HUES64 (cell line): ENCODE data around the gene GPRIN3.

Experiments
- H3K27ac ChIP-seq: 2 replicates; pipeline ENCODE4 v1.7.0; 2013; ENCODE audit warnings: low read depth, low read length, inconsistent platforms
- H3K27me3 ChIP-seq: 2 replicates; pipeline ENCODE4 v1.6.1; 2013; ENCODE audit warnings: mild to moderate bottlenecking, low read length; ENCODE audit not compliant: insufficient read depth
- H3K36me3 ChIP-seq: 2 replicates; pipeline ENCODE4 v1.6.1; 2013; ENCODE audit warnings: mild to moderate bottlenecking, low read length; ENCODE audit not compliant: insufficient read depth
- H3K4me1 ChIP-seq: 2 replicates; pipeline ENCODE4 v1.6.1; 2013; ENCODE audit warnings: mild to moderate bottlenecking, low read length, moderate library complexity; ENCODE audit not compliant: insufficient read depth
- H3K4me3 ChIP-seq: 2 replicates; pipeline ENCODE4 v1.5.1; 2013; ENCODE audit warnings: mild to moderate bottlenecking, low read length, moderate library complexity
- H3K9ac ChIP-seq: 2 replicates; pipeline ENCODE4 v1.6.1; 2013; ENCODE audit warnings: mild to moderate bottlenecking, low read depth, low read length
- H3K9me3 ChIP-seq: 2 replicates; pipeline ENCODE4 v1.6.1; 2013; ENCODE audit warnings: low read depth, low read length; ENCODE audit not compliant: insufficient read depth
- WGBS: fragments of 150-250, 120-280 bp; methylation state at CpG from one replicate; pipeline ENCODE4 v1.1.7; 2013; ENCODE audit warnings: missing lambda C conversion rate; 5-methylcytosine and 5-hydroxymethylcytosine counted together

GPRIN3 gene

DNA sequence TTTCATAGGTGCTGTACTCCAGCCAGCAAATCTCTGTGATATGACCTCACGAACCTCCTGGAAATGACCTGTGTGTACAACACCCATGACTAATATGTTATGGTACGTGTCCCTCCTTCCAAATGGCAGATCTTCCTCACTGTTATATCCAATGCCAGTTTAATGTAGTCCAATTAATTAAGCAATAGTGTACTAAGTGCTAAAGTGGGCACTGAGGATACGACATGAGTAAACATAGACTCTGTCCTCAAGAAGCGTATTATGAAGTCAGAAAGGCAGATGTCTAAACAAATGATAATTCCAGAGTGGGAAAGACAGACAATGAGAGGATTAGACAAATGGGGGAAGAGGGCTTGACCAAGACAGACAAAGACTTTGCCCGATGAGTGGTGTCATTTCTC, 33.9 kb downstream of the GPRIN3 start:
- no peaks in the 10 kb centered on the region for H3K4me1 ChIP-seq
- no peak overlapping the region for H3K9ac ChIP-seq
- no peaks in the 10 kb centered on the region for H3K27me3 ChIP-seq
- no peak overlapping the region for H3K4me3 ChIP-seq
- H3K27ac ChIP-seq = no peak overlapping the region
- H3K36me3 ChIP-seq = no peaks in the 10 kb centered on the region
- H3K9me3 ChIP-seq = no peaks in the 10 kb centered on the region
- 93% methylated on average over 5 of the region's 5 CpGs for WGBS

DNA sequence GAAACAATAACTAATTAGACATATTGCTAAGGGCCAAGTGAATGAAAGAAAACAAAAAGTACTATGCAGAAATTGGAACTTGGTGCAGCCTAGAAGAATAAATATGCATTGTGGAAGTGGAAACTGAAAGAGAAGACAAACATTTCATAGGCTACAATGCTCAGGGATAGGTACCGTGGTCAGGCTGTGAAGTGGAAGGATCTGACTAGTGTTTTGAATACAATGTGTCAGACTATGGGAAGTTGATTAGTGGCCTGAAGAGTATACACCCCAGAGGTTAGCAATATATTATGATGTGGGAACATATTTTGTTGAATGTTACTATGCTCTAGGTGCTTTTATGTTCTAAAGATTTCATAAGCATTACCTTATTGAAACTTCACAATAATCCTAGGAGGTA, 36.8 kb downstream of the GPRIN3 start:
- Histone ChIP-seq H3K36me3 (no peaks in the 10 kb centered on the region), H3K27ac (no peak overlapping the region), H3K9ac (no peak overlapping the region), H3K4me1 (no peaks in the 10 kb centered on the region), H3K27me3 (no peaks in the 10 kb centered on the region), H3K4me3 (no peak overlapping the region), H3K9me3 (no peaks in the 10 kb centered on the region)
- 91% methylated on average over 1 of the region's 1 CpG for WGBS

DNA sequence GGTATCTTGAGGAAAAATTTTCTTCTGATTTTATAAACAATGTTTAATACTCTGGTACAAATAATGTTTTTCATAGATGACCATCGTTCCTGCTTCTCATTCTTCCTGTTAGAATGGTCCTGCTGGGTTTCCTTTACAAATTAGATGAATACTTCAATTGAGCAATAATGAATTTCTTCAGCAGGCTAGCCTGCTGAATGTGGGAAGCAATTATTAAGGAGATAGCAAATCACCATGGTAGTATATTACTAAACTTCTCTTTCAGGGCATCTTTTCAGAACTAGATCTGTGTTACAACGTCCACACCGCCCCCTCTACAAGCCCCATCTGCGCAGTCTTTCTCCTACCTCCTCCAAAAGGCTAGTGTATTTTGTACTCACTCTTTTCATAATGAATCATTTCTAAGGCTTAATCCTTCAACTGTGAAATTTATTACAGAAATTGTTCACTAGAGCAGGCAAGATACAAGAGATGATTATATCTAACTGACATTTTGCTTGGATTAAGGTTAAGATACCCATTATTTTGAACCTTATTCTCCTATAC, 38.4 kb downstream of the GPRIN3 start:
- Histone ChIP-seq H3K9me3 (no peaks in the 10 kb centered on the region), H3K36me3 (no peaks in the 10 kb centered on the region), H3K4me3 (no peak overlapping the region), H3K4me1 (no peaks in the 10 kb centered on the region), H3K9ac (no peak overlapping the region), H3K27me3 (no peaks in the 10 kb centered on the region), H3K27ac (no peak overlapping the region)
- WGBS = 93% methylated on average over 3 of the region's 4 CpGs

DNA sequence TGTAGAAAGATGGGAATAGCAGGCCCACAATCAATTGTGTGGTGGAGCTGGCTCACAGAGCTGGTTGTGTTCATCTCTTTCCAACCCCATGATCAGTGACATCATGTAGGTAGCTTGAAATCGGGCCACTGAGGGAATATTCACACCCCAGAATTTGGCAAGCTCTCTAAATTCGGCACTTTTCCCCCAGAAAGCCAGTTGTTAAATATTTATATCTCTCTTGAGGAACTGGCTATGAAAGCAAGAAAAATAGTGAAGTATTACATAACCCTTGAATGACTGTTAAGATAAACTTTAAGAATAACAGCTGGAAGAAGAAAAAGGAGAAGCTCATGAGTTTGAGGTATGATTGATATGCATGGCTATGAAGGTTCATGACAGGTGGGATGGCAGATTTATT, 38.9 kb downstream of the GPRIN3 start:
- H3K4me1 ChIP-seq = no peaks in the 10 kb centered on the region
- H3K9me3 ChIP-seq = no peaks in the 10 kb centered on the region
- H3K9ac ChIP-seq = no peak overlapping the region
- no peaks in the 10 kb centered on the region for H3K27me3 ChIP-seq
- WGBS = 100% methylated on average over 1 of the region's 2 CpGs
- H3K27ac ChIP-seq = no peak overlapping the region
- no peaks in the 10 kb centered on the region for H3K36me3 ChIP-seq
- no peak overlapping the region for H3K4me3 ChIP-seq

DNA sequence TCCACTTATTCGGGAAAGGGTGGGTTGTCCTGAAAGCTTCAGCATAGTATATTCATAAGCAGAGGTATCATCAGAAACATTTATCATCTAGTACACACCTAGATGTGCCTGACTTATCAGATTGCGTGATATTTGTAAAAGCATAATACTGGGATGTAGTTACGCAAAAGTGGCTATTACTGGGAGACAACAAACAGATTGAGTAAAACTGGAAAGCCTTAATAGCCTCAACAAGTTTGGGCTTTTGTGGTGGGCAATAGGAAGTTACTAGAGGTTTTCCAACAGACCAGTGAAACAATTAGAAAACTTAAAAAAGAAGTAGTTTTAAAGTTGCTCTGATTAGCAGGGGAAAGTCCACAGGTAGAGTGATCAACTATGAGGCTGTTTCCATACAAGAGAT, 39.8 kb downstream of the GPRIN3 start:
- WGBS = 97% methylated on average over 3 of the region's 3 CpGs
- Histone ChIP-seq H3K4me1 (no peaks in the 10 kb centered on the region), H3K27me3 (no peaks in the 10 kb centered on the region), H3K27ac (no peak overlapping the region), H3K36me3 (no peaks in the 10 kb centered on the region), H3K9me3 (no peaks in the 10 kb centered on the region), H3K4me3 (no peak overlapping the region), H3K9ac (no peak overlapping the region)

DNA sequence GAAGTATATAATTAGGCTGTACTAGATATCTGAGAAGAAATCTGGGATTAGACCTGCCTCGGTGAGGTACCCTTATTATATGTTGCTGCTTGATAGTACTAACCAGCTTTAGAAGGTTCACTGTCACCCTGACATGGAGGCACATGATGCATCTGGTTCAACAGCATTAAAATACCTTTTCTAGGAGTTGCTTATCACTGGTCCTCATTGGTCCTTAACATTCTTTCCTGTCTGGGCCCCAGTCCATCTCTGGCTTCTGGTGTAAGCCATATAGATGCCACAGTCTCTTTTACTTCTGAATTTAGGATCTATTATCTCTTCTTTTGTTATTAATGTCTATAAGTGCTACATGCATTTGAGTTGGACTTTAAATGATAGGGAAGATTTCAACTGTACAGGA, 40.2 kb downstream of the GPRIN3 start:
- no peaks in the 10 kb centered on the region for H3K27me3 ChIP-seq
- H3K4me1 ChIP-seq = no peaks in the 10 kb centered on the region
- no peak overlapping the region for H3K27ac ChIP-seq
- H3K36me3 ChIP-seq = no peaks in the 10 kb centered on the region
- H3K4me3 ChIP-seq = no peak overlapping the region
- H3K9ac ChIP-seq = no peak overlapping the region
- H3K9me3 ChIP-seq = no peaks in the 10 kb centered on the region
- 96% methylated on average over 1 of the region's 1 CpG for WGBS

DNA sequence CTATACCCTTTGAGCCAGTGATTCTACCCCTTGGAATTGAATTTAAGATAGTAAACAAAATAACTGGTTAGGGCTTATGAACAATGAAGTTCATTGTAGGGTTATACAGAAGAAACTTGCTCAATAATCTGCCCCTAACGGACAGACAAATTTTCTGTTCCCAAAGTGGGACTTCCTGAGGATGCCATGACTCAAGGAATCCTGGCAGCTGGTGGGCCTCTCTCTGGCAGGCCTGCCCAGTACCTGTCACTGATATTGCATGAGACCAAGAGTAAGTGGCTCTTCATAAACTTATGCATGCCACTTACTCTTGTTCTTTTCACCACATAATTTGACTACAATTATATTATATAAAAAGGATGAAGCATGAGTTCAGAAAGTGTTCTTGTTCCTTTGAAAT, 41.5 kb downstream of the GPRIN3 start:
- Histone ChIP-seq H3K4me3 (no peak overlapping the region), H3K27me3 (no peaks in the 10 kb centered on the region), H3K36me3 (no peaks in the 10 kb centered on the region), H3K9ac (no peak overlapping the region), H3K4me1 (no peaks in the 10 kb centered on the region), H3K27ac (no peak overlapping the region), H3K9me3 (no peaks in the 10 kb centered on the region)
- WGBS = 93% methylated on average over 1 of the region's 1 CpG

DNA sequence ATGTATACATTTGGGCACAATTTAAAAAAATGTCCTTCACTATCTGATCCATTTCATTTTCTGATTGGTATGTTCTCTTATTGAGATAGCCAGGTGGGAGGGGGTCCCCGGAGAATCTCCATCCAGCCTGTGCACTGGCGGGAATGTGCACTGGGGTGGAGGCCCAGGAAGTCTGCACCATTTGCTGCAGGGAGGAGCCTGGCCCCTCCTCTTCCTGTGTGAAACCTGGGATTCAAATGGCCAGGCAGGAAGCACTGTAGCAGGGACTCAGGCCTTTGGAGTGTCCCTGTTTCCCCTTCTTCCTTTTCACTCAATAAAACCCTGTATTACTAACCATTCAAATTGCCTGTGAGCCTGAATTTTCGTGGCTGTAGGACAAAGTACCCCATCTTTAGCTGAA, 44.3 kb downstream of the GPRIN3 start:
- WGBS = 93% methylated on average over 3 of the region's 3 CpGs
- no peaks in the 10 kb centered on the region for H3K36me3 ChIP-seq
- H3K4me3 ChIP-seq = no peak overlapping the region
- no peak overlapping the region for H3K27ac ChIP-seq
- H3K9me3 ChIP-seq = no peaks in the 10 kb centered on the region
- no peak overlapping the region for H3K9ac ChIP-seq
- peaks cover 11% of the 10 kb centered on the region for H3K4me1 ChIP-seq
- no peaks in the 10 kb centered on the region for H3K27me3 ChIP-seq

DNA sequence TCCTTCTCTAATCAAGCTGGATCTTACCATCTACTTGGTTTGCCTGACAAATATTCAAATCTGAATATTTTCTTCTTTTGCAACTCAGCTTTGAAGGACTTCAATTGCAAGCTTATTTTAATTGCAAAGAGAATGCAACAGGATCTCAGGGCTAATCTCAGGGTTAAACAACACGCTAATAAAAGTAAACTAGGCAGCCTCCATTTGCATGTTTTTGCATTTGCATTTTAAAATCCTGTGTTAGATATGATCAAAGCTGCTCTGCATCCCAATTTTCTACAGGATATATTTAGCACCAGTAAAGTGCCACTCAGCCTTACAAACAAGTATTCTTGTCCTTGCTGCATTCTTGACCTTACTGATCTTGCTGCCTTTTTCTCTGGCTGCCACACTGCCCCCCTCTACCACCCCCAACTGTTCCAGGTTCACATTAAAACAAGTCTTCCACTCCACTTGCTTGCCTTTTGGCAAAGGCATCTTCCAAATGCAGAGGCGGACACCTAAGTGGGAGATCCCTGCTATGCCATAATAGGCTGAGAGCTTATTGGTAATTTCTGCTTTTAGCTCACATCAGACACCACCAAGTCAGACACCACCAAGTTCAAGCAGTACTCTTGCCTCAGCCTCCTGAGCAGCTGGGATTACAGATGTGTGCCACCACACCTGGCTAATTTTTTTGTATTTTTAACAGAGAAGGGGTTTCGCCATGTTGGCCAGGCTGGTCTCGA, 48.1 kb downstream of the GPRIN3 start:
- H3K27ac ChIP-seq = no peak overlapping the region
- H3K9ac ChIP-seq = no peak overlapping the region
- H3K27me3 ChIP-seq = no peaks in the 10 kb centered on the region
- no peaks in the 10 kb centered on the region for H3K36me3 ChIP-seq
- 77% methylated on average over 4 of the region's 4 CpGs for WGBS
- no peaks in the 10 kb centered on the region for H3K9me3 ChIP-seq
- H3K4me1 ChIP-seq = peaks cover 11% of the 10 kb centered on the region
- no peak overlapping the region for H3K4me3 ChIP-seq

DNA sequence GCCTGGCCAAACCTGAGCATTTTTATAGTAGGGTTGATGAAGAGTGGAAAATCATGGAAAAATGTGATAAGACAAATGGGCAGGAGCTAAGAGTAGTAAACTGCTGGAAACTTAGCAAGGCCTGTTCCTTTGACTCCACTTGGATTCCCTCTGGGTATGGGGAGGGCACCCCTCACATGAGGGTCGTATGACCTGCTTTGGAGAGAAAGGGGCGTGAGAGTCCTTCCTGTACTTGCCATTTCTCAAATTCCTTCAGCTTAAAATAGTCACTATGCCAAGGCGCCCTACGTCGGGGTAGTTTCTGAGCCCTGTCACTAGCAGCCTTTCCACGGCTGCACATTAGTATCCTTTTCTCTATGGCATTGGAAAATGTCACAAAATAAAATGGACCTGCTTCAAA, 49.1 kb downstream of the GPRIN3 start:
- H3K4me3 ChIP-seq = no peak overlapping the region
- no peaks in the 10 kb centered on the region for H3K9me3 ChIP-seq
- H3K36me3 ChIP-seq = no peaks in the 10 kb centered on the region
- H3K27ac ChIP-seq = no peak overlapping the region
- 92% methylated on average over 6 of the region's 6 CpGs for WGBS
- no peaks in the 10 kb centered on the region for H3K27me3 ChIP-seq
- H3K9ac ChIP-seq = no peak overlapping the region
- H3K4me1 ChIP-seq = peaks cover 11% of the 10 kb centered on the region

DNA sequence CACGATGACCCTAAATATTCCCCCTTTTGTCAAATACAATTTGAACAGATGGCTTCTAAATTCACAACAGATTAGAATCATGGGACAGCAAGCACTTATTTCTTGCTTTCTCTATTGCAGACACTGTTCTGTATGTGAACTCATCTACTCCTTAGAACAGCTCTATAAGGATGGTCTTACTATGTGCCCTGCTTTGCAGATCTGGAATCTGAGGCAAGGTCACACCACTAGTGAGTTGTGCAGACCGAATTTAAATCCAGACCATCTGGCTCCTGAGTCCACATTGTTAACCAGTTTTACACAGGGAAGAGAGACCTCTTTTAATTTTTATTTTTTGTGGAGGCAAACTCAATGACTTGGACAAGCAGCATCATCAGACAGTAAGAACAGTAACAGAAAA, 50.2 kb downstream of the GPRIN3 start:
- WGBS = 95% methylated on average over 2 of the region's 2 CpGs
- Histone ChIP-seq H3K36me3 (no peaks in the 10 kb centered on the region), H3K27me3 (no peaks in the 10 kb centered on the region), H3K27ac (no peak overlapping the region), H3K9me3 (no peaks in the 10 kb centered on the region), H3K4me3 (no peak overlapping the region), H3K9ac (no peak overlapping the region), H3K4me1 (peaks cover 11% of the 10 kb centered on the region)
